Measurements from ENCODE around the gene NSG2.

The NSG2 gene

DNA sequence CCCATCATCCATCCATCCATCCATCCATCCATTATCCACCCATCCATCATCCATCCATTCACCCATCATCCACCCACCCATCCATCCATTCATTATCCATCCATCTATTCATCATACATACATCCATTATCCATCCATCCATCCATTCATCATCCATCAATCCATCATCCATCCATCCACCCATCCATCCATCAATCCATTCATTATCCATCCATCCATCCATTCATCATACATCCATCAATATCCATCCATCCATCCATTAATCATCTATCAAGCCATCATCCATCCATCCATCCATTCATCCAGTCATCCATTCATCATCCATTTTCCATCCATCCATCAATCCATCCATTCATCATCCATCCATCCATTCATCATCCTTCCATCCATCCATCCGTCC lies 89.0 kb downstream of the NSG2 start:
- H3K36me3 ChIP-seq (ENCODE audit: insufficient read depth, low read length): no peaks in the 10 kb centered on the region
- H3K79me2 ChIP-seq (ENCODE audit: insufficient read depth, low read length): no peaks in the 10 kb centered on the region
- H3K4me2 ChIP-seq (ENCODE audit: low read depth, low read length, poor library complexity, severe bottlenecking): no peak overlapping the region
- no peaks in the 10 kb centered on the region for H3K27me3 ChIP-seq (ENCODE audit: insufficient read depth, low read length, poor library complexity, severe bottlenecking)
- no peaks in the 10 kb centered on the region for H4K20me1 ChIP-seq (ENCODE audit: insufficient read depth, low read length, poor library complexity, severe bottlenecking)
- TF ChIP-seq EZH2phosphoT487 (IDR thresholded peaks at IDR 0.05; ENCODE audit: borderline replicate concordance): no peak
- TF ChIP-seq, protein P1, sequence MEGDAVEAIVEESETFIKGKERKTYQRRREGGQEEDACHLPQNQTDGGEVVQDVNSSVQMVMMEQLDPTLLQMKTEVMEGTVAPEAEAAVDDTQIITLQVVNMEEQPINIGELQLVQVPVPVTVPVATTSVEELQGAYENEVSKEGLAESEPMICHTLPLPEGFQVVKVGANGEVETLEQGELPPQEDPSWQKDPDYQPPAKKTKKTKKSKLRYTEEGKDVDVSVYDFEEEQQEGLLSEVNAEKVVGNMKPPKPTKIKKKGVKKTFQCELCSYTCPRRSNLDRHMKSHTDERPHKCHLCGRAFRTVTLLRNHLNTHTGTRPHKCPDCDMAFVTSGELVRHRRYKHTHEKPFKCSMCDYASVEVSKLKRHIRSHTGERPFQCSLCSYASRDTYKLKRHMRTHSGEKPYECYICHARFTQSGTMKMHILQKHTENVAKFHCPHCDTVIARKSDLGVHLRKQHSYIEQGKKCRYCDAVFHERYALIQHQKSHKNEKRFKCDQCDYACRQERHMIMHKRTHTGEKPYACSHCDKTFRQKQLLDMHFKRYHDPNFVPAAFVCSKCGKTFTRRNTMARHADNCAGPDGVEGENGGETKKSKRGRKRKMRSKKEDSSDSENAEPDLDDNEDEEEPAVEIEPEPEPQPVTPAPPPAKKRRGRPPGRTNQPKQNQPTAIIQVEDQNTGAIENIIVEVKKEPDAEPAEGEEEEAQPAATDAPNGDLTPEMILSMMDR (conservative IDR thresholded peaks at IDR 0.05; ENCODE audit: low read length): no peak
- H3K4me3 ChIP-seq (ENCODE audit: low read length, poor library complexity, severe bottlenecking): no peak overlapping the region
- no peak overlapping the region for H3K9ac ChIP-seq (ENCODE audit: low read depth, low read length, poor library complexity, severe bottlenecking)
- no peaks in the 10 kb centered on the region for H3K9me2 ChIP-seq (replicated peaks; ENCODE audit: low read depth, low read length)
- H3K4me1 ChIP-seq (ENCODE audit: insufficient read depth, low read length, poor library complexity, severe bottlenecking): no peaks in the 10 kb centered on the region
- H3F3A ChIP-seq (ENCODE audit: low read depth): no peaks in the 10 kb centered on the region
- no peaks in the 10 kb centered on the region; the same call in 1 of the 2 replicates for H3K9me3 ChIP-seq (ENCODE audit: insufficient read depth, low read depth, low read length)
- no peak overlapping the region for H2AFZ ChIP-seq (ENCODE audit: low read length)

DNA sequence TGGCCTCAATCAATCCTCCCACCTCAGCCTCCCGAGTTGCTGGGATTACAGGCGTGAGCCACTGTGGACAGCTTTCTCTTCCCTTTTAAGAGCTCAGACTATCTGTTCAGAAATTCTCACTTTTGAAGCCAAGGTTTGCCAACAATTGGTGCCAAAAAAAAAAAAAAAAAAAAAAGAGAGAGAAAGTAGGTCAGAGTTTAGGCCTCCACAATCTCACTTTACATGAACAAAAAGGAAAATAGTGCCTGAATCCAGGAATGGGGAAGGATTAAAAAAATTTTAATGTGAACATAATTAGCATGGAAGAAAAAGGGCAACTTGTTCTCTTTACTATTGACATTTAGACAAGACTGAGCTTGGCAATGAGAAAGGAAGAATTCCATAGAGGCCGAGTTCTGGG lies 94.1 kb downstream of the NSG2 start:
- Histone ChIP-seq H3K79me2 (ENCODE audit: insufficient read depth, low read length) (no peaks in the 10 kb centered on the region), H3K27me3 (ENCODE audit: insufficient read depth, low read length, poor library complexity, severe bottlenecking) (no peaks in the 10 kb centered on the region), H3K4me1 (ENCODE audit: insufficient read depth, low read length, poor library complexity, severe bottlenecking) (no peaks in the 10 kb centered on the region), H3K9me2 (replicated peaks; ENCODE audit: low read depth, low read length) (no peaks in the 10 kb centered on the region), H3K9ac (ENCODE audit: low read depth, low read length, poor library complexity, severe bottlenecking) (no peak overlapping the region), H3K4me3 (ENCODE audit: low read length, poor library complexity, severe bottlenecking) (no peak overlapping the region), H3K4me2 (ENCODE audit: low read depth, low read length, poor library complexity, severe bottlenecking) (no peak overlapping the region), H3K9me3 (ENCODE audit: insufficient read depth, low read depth, low read length) (no peaks in the 10 kb centered on the region; the same call in 1 of the 2 replicates), H4K20me1 (ENCODE audit: insufficient read depth, low read length, poor library complexity, severe bottlenecking) (no peaks in the 10 kb centered on the region), H2AFZ (ENCODE audit: low read length) (no peak overlapping the region), H3K36me3 (ENCODE audit: insufficient read depth, low read length) (no peaks in the 10 kb centered on the region), H3F3A (ENCODE audit: low read depth) (no peaks in the 10 kb centered on the region)
- TF ChIP-seq, protein P1 (conservative IDR thresholded peaks at IDR 0.05; ENCODE audit: low read length): no peak
- no peak for TF ChIP-seq EZH2phosphoT487 (IDR thresholded peaks at IDR 0.05; ENCODE audit: borderline replicate concordance)

DNA sequence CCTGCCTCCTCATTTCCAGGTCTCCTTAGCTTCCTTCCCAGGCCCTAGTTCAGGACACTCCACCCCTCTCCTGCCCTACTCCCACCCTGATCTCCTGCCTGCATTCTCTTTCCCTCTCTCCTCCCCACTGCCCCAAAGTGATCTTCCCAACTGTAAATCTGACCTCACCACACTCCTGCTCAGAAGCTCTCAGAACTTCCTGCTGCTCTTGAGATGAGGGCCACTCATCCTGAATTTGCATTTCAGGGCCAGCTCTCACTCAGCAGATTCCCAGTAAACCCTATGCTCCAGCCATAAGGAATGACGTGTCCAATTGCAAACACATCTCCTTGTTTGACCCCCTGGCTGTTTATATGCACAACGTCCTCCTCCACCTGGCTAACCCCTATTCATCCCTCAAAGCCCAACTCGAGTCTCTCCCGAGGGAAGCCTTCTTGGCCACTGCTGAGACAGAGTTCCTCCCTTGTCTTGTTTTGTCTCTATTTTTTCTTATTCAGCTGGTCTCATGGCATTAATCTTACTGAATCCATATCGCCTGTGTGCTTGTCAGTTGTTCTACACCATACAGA lies 95.0 kb downstream of the NSG2 start:
- Histone ChIP-seq H3K4me1 (ENCODE audit: insufficient read depth, low read length, poor library complexity, severe bottlenecking) (no peaks in the 10 kb centered on the region), H4K20me1 (ENCODE audit: insufficient read depth, low read length, poor library complexity, severe bottlenecking) (no peaks in the 10 kb centered on the region), H3K27me3 (ENCODE audit: insufficient read depth, low read length, poor library complexity, severe bottlenecking) (no peaks in the 10 kb centered on the region), H3K4me2 (ENCODE audit: low read depth, low read length, poor library complexity, severe bottlenecking) (no peak overlapping the region), H3K9me3 (ENCODE audit: insufficient read depth, low read depth, low read length) (no peaks in the 10 kb centered on the region), H3K9me2 (replicated peaks; ENCODE audit: low read depth, low read length) (no peaks in the 10 kb centered on the region), H3K4me3 (ENCODE audit: low read length, poor library complexity, severe bottlenecking) (no peak overlapping the region), H3K9ac (ENCODE audit: low read depth, low read length, poor library complexity, severe bottlenecking) (no peak overlapping the region), H2AFZ (ENCODE audit: low read length) (no peak overlapping the region), H3K36me3 (ENCODE audit: insufficient read depth, low read length) (no peaks in the 10 kb centered on the region), H3K79me2 (ENCODE audit: insufficient read depth, low read length) (no peaks in the 10 kb centered on the region), H3F3A (ENCODE audit: low read depth) (no peaks in the 10 kb centered on the region)
- TF ChIP-seq, protein P1 (conservative IDR thresholded peaks at IDR 0.05; ENCODE audit: low read length): no peak
- no peak for TF ChIP-seq EZH2phosphoT487 (IDR thresholded peaks at IDR 0.05; ENCODE audit: borderline replicate concordance)
